HG03565 (cell line): Measurements from ENCODE around the gene B4GALNT1.

Experiments used
- ATAC-seq: cut with Tn5 transposase; IDR thresholded peaks from one replicate; pipeline ENCODE4 v1.9.1; 2021; ENCODE audit warnings: mild to moderate bottlenecking, moderate library complexity; ENCODE audit not compliant: unreplicated experiment

B4GALNT1 gene

DNA sequence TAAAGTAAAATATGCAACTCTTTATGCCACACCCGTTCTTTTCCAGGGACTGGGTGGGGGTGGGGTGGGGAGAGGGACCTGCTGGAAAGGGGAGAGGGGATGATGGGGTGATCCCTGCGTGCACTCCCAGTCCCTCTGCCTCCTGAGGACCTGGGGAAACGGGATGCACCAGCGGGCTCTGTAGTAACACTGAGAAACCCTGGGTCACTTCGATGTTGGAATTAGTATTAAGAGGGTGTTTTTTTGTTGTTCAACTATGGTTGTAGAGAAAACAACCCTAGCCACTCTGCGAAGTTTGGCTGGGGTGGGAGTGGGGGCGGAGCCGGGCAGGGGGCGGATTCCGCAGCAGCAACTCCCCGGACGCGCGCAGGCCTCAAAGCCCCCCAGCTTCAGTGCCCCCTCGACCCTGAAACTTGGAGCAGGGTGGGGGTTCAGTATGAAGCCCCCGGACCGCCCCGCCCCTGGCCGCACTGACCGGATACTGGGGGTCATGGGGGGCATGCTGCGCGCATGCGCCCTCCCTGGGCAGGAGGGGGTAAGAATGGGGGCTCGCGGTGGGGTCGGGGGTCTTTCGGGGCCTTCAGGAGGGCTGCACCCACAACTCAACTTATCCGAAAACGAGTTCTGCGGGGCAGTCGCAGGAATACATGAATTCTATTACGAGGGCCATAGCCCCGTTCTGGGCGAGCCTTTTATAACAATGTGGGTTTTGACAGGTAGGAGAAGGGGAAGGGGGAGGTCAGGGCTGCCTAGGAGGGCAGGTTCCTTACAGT lies 23.0 kb downstream of the B4GALNT1 start:
- ATAC-seq: no peak

DNA sequence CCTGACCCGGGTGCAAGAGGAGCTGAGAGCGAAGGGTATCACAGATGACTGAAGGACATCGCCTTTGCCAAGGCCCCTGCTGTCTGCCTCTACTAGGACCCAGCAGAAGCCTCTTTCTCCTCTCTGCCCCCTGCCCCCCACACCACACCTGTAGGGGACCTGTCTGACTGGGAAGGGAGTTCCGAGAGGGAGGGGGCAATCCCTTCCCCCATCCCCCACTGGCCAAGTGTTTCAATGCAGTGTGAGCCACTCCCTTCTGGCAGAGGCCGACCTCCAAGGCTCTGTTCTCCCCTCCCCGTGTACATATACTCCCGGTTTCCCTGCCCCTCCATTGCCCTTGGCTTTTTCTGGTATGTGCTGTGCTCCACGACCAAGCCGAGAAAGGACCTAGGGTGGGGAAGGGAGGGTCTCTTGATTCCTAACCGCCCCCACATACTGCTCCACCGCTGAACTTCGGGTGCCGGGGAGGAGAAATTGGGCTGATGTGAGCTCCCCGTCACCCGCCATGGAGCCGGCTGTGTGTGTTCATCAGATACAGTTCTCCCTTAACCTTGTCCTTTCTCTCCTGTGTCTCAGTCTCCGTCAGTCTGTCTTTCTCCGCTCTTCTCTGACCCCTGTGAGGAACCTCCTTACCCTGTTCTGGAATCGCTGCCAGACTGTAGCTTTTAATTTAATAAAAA lies 23.8 kb downstream of the B4GALNT1 start:
- no peak for ATAC-seq

DNA sequence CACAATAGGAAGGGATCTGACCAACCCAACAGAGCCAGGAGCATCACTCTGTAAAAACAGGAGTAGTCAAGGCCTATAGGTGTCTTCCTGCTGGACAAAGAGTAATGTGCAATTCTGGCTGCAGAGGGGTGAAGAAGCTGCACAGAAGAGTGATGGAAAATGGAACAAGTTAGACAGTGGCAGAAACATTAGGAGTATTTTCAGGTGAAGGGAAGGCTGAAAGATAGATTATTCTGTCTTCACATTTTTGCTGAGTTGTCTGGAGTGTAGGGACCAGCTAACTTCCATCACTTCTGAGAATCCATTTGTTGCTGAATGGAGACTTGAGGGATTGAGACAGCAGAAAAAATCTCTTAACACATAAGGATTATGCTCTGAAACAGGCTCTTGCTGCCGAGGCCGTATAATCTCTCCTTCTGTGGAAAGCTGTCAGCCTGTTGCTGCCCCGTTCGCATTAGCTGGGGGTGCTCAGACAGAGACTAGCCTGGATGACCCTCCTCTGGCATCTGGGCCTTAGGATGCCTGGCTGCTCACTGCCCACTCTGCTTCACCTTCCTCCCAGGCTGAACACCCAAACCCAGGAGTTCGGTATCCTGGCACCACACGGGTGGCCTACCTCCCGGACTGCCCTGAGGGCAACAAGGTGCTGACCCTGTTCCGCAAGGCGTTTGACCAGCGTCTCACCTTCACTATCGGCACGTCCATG lies 24.9 kb downstream of the B4GALNT1 start:
- ATAC-seq: no peak

DNA sequence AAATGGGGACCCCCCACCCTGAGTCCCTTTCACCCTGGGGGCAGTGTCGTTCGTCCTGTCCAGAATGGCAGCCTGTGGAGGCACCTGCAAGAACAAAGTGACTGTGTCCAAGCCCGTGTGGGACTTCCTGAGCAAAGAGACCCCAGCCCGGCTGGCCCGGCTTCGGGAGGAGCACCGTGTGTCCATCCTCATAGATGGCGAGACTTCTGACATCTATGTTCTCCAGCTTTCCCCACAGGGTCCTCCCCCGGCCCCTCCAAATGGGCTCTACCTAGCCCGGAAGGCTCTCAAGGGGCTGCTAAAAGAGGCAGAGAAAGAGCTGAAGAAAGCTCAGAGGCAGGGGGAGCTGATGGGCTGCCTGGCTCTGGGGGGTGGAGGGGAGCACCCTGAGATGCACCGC lies 26.2 kb downstream of the B4GALNT1 start:
- no peak for ATAC-seq

GRCh38 chr12:57606399-57606798 lies 26.6 kb downstream of the B4GALNT1 start:
- ATAC-seq: no peak

- no peak for ATAC-seq
These were observed 27.1 kb downstream of the B4GALNT1 start for GRCh38 chr12:57605811-57606311.

DNA sequence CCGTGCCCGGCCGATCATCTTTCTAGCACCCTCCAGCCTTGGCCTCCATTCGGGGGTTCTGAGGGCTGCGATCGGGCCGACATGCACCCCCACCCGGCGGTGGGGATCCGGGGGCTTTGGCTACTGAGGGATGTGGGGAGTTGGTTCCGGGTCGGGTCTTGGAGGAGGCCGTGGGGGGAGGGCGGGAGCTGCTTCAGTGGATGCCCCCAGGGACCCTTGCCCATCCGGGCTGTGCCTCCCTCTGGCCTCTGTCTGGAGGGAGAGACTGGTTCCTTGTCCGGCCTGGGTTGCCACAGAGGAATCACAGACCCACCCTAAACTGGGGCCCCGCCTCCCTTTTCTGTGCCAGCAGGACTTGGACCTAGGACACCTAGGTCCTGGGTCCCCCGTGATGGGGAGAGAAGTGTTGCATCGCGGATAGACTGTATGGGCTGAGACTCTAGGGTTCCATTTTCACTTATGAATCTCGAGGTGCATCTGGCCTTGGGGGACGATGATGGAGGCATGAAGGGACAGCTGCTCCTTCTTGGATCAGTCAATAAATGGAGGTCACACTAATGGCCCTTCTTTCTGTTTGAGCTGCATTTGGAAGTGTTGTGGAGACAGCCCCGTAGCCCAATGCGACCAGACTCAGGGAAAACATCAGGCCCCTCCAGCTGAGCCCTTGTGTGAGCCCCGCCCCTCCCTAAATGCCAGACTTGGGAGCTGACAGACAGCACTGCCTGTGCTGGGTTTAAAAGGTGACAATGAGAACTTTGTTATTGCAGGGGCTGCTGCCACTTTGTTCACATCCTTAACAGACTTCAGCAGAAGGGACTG lies 27.8 kb downstream of the B4GALNT1 start:
- ATAC-seq: no peak

DNA sequence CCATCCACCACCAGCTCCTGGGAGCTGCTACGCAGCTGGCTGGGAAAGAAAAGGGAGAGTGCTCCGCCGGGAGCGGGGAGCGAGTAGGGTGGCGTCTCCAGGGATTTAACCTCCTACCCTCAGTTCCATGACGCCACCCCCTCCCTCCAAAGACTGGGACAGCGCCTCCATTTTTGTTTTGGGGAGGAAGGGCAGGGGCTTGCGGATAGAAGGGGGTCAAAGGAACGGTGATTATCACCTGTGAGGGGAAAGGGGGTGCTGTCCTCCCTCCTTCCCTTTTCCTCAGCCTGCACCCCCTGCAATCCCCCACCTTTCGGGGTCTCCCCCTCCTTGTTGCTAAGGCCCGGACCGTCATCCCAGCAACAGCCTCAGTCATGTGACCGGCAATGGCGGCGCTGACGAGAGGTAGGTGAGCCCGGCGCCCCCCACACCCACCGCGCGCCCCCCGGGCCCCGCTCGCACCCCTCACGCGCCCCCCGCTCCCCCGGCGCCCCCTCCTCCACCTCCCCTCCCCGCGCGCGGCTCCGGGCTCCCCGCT lies 28.5 kb downstream of the B4GALNT1 start, which contains the start of gene DTX3:
Gene DTX3 (plus strand): TSS at position 371 of the 538 bp plus-strand sequence. CDS start 1,694 bp downstream, outside the sequence.
- no peak for ATAC-seq

DNA sequence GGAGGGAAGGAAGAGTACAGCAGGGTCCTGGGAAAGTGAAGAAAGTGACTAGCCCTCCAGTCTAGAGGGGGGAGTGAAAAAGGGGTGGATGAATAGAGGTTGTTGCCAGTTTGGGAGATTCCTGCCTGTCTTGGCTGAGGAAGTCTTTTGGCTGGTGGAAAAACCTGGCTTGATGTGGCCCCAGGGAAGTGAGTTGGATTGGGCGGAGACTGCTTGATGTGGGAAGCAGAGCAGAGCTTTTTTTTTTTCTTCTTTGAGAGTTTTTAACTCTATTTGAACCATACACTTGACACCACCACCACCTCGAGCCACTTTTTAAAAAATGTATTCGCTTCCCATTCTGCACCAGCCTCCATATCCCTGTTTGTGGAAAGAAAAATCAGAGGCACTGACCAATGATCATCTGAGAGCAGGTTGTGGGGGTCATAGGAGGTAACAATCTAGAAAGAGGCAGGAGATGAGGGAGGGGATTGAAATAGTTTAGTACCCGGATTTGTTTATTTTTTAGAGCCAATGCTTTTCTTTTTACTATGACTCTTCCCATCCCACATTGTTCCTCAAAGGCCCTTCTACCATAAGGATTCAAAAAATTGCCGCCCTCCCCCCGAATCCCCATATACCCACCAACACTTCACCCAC lies 29.1 kb downstream of the B4GALNT1 start:
- no peak for ATAC-seq

- no peak for ATAC-seq
These were observed 29.7 kb downstream of the B4GALNT1 start for GRCh38 chr12:57603324-57603723.

DNA sequence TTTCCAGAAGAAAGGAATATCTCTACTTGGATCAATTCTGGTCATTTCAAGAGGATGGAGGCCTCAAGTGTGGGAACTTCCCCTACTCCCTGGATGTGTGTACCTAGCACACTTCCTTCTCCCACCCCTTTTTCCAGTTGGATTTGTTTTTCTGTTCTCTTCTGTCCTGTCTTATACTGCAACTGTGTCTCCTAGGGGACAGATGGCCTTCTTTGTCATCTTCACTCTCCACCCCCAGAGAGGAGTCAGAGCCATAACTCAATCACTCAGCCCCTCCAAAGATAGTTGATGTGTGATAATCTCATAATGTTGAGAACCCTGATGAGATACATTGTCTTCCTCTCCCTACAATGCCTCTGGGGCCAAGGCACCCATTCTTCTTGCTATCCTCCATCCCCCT lies 30.5 kb downstream of the B4GALNT1 start:
- no peak for ATAC-seq

DNA sequence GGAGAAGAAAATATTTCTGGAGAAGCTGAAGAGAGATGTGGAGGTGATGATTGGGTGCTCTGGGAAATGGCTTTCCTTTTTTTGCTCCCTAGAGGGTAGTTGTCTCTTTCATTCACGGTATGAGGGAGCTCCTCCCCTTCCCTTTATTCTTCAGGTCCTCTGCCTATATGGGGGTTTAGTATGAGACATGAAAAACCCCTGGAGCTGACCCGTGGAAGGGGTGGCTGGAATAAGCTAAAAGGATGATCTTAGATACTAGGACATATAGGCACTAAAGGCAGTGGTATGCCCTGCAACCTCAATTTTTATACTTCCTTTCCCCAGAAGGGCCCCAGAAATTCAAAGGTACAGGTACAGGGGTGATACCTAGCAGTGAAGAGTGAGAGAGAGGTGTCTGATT lies 32.6 kb downstream of the B4GALNT1 start:
- ATAC-seq: no peak

- no peak for ATAC-seq
These were observed 39.8 kb downstream of the B4GALNT1 start for GRCh38 chr12:57593187-57593586.

DNA sequence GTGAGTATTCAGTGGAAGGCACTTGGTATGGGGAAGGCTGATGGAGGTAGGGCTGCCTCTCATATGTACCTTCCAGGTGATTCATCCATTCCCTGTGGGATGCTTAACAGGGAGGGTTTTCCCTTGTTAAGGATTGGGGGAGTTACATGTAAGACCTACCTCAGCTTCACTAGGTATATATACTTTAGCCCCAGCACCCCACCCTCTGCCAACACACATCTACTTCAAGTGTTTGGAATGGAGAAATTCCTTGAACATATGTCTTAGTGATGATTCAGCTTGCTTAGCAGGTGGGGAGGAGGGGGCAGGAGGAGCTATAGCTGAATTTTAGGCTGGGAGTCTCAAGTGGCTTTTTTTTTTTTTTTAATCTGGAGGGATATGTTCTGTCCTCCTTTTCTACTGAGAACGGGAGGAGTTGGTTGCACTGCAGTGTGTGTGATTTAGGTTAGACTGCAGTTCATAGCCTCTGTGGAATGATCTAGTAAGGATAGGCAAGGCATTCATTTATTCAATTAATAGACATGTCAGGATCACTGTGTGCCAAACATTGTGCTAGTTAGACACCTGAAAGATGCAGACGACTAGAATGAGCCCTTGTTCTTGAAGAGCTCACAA lies 40.3 kb downstream of the B4GALNT1 start:
- ATAC-seq: no peak

GRCh38 chr12:57591782-57592325 lies 41.1 kb downstream of the B4GALNT1 start:
- ATAC-seq: no peak

GRCh38 chr12:57590864-57591781 lies 41.9 kb downstream of the B4GALNT1 start, which contains the start of gene PIP4K2C:
TSS of gene PIP4K2C (plus strand) at chr12:57591192. CDS start at chr12:57591290, 98 bp downstream.
- ATAC-seq: peak; percentile 86

DNA sequence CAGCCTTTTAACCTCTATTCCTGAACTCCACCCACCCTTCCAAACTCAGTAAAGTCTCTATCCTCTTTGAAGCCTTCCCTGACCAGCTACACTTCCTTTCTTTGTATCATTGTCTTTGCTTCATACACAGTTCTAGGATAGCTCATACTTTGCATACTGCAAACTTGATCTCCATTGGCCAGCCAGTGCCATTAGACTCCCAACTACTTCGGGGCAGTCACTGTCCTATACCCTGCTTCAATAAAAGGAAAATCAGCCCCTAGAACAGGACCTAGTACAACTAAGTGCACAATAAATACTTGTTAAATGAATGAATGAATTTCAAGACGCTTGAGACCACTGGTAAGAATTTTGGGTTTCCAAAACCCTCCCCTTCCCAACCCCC lies 42.5 kb downstream of the B4GALNT1 start:
- no peak for ATAC-seq
